ENCODE data around the gene URAD. TPM values are rescaled to one million over a fixed set of nuclear protein-coding genes. Genes with fewer than 3 reads are reported as not detected.

Gene URAD
- total RNA-seq, 2 experiments from 2014 or later: not detected

DNA sequence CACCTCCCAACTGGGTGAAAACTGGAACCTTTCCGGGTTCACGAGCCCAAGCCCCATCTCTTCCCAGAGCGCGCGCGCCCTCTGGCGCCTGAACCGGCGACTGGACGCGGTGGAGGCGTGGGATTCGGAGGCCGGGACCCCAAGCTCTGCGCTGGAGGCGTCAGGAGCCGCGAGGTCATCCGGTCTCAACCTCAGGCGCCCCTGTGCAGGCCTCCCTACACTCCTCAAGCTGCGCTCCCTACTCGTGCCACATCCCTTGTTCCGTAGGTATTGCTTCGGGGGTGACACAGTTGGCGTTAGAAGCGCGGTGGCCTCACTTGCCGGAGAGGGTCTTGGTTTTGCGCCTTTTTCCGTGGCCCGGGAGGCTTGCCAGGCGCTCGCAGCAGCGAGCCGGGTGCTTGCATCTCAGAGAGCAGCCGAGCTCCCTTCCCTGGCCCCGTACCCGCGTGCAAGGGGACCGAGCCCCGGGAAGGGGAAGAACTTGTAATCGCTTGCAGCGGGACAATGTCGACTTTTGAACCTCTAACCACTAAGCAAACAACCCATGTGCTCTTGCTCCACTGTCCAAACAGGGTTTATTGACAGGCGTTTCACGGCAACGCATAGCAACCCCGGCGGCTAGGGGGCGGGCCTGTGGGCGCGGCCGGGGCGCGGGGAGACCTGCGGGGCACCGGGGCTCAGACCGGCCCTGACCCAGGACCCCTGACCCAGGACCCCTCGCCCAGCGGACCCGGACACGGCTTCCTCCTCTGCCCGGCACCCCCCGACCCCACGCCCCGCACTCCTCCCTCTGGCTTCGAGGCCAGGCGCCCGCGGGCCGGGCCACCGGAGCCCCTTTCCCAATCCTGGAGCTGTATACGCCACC lies 27.9 kb downstream of the URAD start:
- no peak for DNase-seq (ENCODE audit: low spot score)
- no peak overlapping the region for H2AFZ ChIP-seq (ENCODE audit: low read length)

DNA sequence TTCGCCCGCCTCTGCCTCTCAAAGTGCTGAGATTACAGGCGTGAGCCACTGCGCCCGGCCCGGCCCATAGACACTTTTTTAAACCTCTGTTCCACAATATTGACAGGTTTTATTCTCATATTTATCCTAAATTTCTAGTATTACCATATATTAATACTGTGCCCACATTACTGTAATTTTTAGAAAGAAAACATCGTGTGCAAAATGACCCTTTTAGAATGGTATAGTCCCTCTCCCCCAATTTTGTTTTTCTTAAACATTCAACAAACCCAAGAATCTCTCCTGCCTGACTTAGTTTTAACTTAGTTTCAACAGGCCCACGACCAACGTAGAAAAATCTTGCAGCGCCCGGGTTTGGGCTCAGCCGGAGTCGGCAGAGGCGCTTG lies 28.5 kb downstream of the URAD start:
- POLR2A ChIA-PET: no interaction called here
- H3K9me3 ChIP-seq (ENCODE audit: low read length): no peaks in the 10 kb centered on the region
- intact Hi-C loops (cut with micrococcal nuclease; ENCODE audit: unreplicated experiment): no loop called here
- H3K36me3 ChIP-seq (ENCODE audit: insufficient read depth, low read length): no peaks in the 10 kb centered on the region
- CTCF ChIA-PET (ENCODE audit: unreplicated experiment): no interaction called here
- H3K79me2 ChIP-seq (ENCODE audit: insufficient read depth, low read depth, low read length): no peaks in the 10 kb centered on the region
- H3K4me2 ChIP-seq (ENCODE audit: low read length): no peak overlapping the region
- no peak overlapping the region for H2AFZ ChIP-seq (ENCODE audit: low read length)
- no peak overlapping the region for H3K27ac ChIP-seq (ENCODE audit: low read depth, low read length, poor library complexity, severe bottlenecking)
- no peaks in the 10 kb centered on the region for H3K4me1 ChIP-seq (ENCODE audit: insufficient read depth, low read length, poor library complexity, severe bottlenecking)
- no peaks in the 10 kb centered on the region for H3K9me2 ChIP-seq (ENCODE audit: insufficient read depth, low read length)
- TF ChIP-seq CTCF (conservative IDR thresholded peaks at IDR 0.05; ENCODE audit: low read length): no peak
- no peak for TF ChIP-seq EZH2phosphoT487 (IDR thresholded peaks at IDR 0.05; ENCODE audit: borderline replicate concordance, low read depth, low read length)
- no peak for DNase-seq (ENCODE audit: low spot score)
- H3K4me3 ChIP-seq (ENCODE audit: low read depth, low read length, poor library complexity, severe bottlenecking): no peak overlapping the region
- BruUV-seq (replicated peaks): no TSS peak
- no peaks in the 10 kb centered on the region for H4K20me1 ChIP-seq (ENCODE audit: insufficient read depth, low read length)

More for the DNA sequence above, 27.9 kb downstream of the URAD start:
- BruUV-seq (replicated peaks): no TSS peak
- CTCF ChIA-PET (ENCODE audit: unreplicated experiment): no interaction called here
- TF ChIP-seq EZH2phosphoT487 (IDR thresholded peaks at IDR 0.05; ENCODE audit: borderline replicate concordance, low read depth, low read length) (no peak), CTCF (conservative IDR thresholded peaks at IDR 0.05; ENCODE audit: low read length) (peak; percentile 51)
- POLR2A ChIA-PET: interaction anchor here (0.7 kb wide), 1 partner anchor 953 kb away, joined by 3 read pairs; no protein-coding TSS in a partner anchor
- no peaks in the 10 kb centered on the region for H3K36me3 ChIP-seq (ENCODE audit: insufficient read depth, low read length)
- H3K9me3 ChIP-seq (ENCODE audit: low read length): no peaks in the 10 kb centered on the region
- no peaks in the 10 kb centered on the region for H3K4me1 ChIP-seq (ENCODE audit: insufficient read depth, low read length, poor library complexity, severe bottlenecking)
- H3K27ac ChIP-seq (ENCODE audit: low read depth, low read length, poor library complexity, severe bottlenecking): no peak overlapping the region
- H3K79me2 ChIP-seq (ENCODE audit: insufficient read depth, low read depth, low read length): no peaks in the 10 kb centered on the region
- no peak overlapping the region for H3K4me3 ChIP-seq (ENCODE audit: low read depth, low read length, poor library complexity, severe bottlenecking)
- intact Hi-C loops (cut with micrococcal nuclease; ENCODE audit: unreplicated experiment): no loop called here
- no peaks in the 10 kb centered on the region for H4K20me1 ChIP-seq (ENCODE audit: insufficient read depth, low read length)
- no peak overlapping the region for H3K4me2 ChIP-seq (ENCODE audit: low read length)
- H3K9me2 ChIP-seq (ENCODE audit: insufficient read depth, low read length): no peaks in the 10 kb centered on the region

Data from OCI-LY7 (cell line).